Inflammatory macrophage (primary cell): ENCODE measurements around the gene MACROD1.

Experiments
- DNase-seq, 2 donors: peaks; one replicate each; pipeline ENCODE4 v3.0.0-alpha.2; 2020 to 2022

The MACROD1 gene

GRCh38 chr11:64090806-64091516 lies 75.0 kb downstream of the MACROD1 start:
- peak; percentile 27 to 57 for DNase-seq

GRCh38 chr11:64089915-64090805 lies 75.8 kb downstream of the MACROD1 start:
- no peak for DNase-seq

GRCh38 chr11:64089493-64089892 lies 76.4 kb downstream of the MACROD1 start:
- DNase-seq, result no peak

DNA sequence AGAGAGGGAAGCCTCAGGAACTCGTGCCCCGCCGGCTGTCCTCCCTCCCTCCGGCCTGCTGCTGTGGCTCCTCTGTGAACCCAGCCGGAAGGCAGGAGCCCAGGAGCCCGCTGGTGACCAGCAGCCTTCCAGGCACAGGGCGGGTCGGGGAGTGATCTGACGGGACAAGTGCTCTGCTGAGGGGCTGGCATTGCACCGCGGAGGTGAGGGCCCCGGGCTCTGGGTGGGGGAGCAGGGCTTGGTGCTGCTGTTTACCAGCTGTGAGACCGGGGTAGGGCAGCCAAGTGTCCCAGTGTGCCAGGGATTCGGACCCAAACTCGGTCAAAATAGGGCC lies 76.9 kb downstream of the MACROD1 start:
- no peak for DNase-seq

DNA sequence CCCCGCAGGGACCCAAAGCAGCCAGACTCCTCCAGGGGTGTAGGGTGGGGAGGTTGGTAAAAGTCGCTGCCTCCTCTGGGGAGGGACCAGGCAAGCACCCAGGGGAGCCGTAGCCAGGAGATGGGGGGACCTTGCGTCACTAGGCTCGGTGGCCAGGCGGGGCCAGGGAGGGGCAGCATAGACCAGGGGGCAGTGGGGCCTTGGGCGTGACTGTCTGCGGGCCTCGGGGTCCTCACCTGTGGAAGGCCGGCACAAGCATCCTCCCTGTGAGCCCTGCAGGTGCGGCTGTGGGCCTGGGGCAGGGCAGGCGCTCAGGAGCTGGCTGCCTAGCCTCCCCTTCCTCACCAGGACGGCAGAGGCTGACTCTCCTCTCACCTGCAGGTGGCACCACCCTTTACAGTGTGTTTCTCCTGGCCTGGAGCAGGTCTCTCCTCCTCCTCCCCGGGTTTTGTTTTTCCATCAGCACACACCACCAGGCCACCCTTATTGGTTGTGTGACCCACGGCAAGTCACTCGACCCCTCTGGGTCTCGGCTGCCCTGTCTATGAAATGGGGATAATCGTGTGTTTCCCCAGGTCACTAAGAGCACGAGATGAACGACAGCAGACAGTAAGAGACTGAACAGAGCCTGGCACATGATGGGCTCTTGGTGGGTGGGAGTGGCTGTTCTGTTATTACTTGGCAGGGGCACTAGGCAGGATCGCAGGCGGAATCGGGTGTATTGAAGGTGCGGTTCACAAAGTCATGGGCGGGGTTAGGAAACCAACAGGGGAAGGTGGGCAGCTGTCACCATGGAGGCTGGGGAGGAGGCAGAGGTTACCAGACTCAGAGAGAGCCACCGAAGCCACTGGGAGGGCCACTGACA lies 77.5 kb downstream of the MACROD1 start:
- no peak for DNase-seq

DNA sequence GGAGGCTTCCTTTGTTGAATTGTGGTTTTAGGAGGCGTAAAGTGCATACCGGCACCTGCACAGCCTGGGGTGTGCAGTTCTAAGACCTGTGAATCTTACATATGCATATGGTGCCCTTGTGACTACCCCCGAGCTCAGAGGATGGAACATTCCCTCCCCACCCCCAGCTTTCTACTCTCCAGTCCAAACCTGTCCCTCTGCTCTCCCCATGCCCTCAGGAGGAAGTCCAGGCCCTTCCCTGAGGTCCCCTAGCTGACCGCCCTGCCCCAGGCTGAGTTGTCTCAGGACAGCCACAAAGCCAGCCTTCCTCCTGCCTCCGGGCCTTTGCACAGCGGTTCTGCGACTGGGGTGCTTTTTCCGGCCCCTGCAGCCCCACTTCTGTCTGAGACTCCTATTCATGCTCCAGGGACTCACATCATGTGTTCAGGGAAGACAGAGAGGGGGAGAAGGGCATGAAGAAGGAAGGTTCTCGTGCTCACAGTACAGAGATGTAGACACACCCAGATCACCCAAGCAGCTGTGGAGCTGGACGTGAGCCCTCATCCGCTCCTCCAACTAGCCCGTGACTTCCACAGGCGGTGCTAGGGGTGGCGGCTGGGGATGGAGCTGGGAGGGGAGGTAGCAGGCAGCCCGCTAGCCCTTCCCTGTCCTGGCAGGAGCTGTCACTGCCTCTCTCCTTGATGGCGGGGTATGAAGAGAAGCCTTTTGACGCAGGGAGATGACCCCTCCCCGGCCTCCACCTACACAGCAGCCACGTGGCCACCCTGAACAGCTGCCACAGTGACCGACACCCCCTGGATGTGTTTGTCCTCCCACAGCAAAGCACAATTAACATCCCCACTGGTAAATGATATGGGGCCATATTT lies 79.4 kb downstream of the MACROD1 start:
- no peak for DNase-seq

- DNase-seq, result no peak
These were observed 80.0 kb downstream of the MACROD1 start for GRCh38 chr11:64085906-64086257.

DNA sequence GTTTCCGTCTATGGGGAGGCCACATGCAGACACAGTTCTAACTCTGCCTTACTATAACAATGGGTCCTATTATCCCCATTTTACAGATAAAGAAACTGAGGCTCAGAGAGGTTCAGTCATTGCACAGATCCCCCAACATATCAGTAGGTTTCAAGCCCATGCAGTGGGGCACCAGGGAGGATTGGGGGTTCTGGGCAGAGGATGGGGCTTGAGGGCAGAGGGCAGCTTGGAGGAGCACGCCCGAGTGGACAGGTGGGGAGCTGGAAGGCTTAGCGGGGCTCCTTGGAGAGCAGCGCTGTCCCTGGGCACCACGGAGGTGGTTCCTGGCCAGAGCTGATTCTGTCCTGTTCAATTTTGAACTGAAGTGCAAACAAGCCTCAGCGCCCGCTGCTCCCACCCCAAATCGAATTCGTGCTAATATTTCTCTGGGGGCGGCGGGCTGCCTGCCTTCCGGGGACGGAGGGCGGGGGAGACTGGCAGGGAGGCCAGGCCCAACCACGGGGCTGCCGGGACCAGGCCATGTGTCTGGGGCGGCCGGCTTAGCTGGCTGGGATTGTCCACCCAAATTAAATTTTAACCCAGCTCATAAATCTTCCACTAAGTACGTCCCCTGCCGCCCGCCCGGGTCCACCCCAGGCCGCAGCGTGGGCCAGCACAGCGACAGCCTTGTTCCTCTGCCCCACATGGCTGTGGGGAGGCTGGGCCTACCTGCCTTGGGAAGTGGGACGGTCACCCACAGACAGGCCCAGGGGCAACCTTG lies 80.8 kb downstream of the MACROD1 start:
- DNase-seq, result no peak

DNA sequence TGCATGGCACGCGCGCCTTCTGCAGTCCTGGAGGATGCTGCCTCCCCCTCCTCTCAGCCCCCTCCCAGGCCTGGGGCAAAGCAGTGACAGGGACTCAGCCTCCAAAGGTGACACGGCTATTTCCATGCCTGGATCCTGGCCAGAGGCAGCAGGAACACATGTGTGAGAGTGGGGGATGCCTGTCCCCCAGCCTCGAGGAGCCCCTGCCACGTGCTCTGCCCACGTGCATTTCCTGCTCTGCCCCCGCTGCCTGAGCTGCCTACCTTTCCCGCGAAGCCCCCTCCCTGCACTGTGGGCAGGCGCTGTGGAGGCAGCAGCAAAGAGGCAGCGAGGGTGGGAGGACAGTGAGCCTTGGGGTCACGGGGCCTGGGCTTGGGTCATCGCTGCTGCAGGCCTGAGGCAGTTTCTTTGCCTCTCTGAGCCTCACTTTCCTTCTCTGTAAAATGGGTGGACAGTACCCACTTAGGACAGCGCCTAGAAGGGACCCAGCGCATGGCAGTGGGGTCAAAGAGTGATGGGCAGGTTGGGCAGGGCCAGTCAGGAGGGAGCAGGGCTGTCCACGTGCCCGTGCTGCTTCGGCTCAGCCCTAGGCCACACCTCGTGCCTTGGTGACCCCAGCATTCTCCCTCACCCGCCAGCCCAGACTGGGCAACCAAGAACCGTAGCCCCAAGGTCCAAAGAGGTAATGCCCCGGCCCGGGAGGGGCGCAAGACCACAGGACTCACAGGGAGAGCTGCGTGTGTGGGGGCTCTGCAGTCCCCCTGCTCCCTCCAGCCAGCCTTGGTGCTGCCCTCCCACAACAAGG lies 81.6 kb downstream of the MACROD1 start:
- no peak for DNase-seq

DNA sequence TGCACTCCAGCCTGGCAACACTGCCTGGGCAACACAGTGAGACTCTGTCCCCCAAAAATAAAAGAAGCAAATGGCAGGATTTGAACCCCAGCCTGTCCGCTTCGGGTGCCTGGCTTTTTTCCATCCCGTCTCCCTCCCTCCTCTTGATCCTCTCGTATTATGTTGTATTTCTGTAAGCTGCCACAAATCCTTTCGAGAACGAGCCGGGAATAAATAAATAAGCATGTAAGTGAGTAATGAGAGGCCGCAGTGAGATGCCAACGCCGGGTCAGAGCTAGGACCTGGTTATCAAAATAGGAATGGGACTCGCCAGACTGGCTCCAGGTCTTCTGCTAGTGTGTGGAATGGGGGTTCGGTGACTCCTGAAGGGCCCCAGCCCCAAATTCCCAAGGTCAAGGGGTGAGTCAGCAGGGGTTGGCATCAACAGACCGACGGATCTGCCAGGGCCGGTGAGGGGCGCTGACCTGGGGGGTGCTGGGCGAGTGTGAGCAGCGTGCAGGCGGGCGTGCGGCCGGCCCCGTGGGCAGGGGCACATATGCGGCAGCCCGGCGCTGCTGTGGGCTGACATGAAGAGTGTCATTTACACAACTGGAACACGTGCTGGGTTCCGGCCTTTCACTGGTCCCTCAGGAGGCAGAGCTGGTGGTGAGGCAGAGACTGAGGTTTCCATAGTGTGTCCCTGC lies 82.4 kb downstream of the MACROD1 start:
- DNase-seq, result no peak

- no peak for DNase-seq
These were observed 84.0 kb downstream of the MACROD1 start for GRCh38 chr11:64081745-64082442.

GRCh38 chr11:64080390-64080789 lies 85.5 kb downstream of the MACROD1 start:
- no peak for DNase-seq

- DNase-seq, result no peak
These were observed 87.0 kb downstream of the MACROD1 start for GRCh38 chr11:64078905-64079304.

DNA sequence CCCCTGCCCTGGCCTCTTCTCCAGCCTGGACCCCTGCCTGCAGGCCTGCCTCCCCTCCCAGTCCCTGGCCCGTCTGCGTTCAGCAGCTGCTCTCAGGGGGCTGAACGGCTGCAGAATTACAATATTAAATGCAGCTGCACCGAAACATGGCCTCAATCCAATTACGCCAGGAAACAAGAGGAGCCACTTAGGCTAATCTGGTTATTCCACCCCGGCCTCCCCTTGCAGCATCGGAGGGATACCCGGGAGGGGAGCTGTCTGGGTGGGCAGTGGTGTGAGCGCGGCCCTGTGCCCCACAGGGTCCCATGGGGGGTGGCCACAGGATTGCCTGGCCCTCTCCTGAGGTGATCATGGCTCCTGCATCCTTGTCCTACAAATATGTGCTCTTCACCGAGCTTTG lies 87.6 kb downstream of the MACROD1 start:
- DNase-seq, result no peak

- DNase-seq, result no peak
These were observed 88.3 kb downstream of the MACROD1 start for GRCh38 chr11:64077607-64078006.

DNA sequence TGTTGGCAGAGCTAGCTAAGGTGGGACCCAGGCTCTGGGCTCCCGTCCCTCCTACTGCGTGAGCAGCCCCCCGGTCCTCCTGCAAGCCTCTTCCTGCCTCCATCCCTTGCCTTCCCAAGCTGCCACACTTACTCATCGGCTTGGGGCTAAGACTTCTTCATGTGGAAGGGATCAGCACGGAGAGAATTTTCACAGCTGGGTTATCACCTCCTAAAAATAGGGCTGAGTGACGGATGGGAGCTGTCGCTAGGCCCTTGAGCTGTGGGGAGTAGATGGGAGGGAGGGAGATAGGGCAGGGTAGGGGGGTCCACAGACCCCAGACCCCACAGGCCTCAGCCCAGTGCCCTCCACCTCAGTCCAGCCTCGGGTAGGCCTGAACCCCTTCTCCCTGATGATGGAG lies 89.2 kb downstream of the MACROD1 start:
- no peak for DNase-seq

- DNase-seq, result peak; percentile 91 to 92
These were observed 91.7 kb downstream of the MACROD1 start for GRCh38 chr11:64074239-64074638.

GRCh38 chr11:64073542-64073941 lies 92.4 kb downstream of the MACROD1 start:
- no peak for DNase-seq

GRCh38 chr11:64072871-64073270 lies 93.0 kb downstream of the MACROD1 start:
- no peak for DNase-seq
